CD4-positive, CD25-positive, alpha-beta regulatory T cell (primary cell): ENCODE data around the gene ZNF414. TPM values are rescaled to one million over a fixed set of nuclear protein-coding genes. Genes with fewer than 3 reads are reported as not detected.
"Not testable (repeated sequence)": the region's sequence is repeated elsewhere in the genome, so short reads cannot be mapped to it uniquely, and the experiment has no call there.

Experiments used
- ATAC-seq, 2 donors: fragments of 150-1000 bp; cut with Tn5 transposase; one replicate each; pipeline ENCODE4 v1.10.0; 2021; ENCODE audit warnings: low read depth in 2 of 2, moderate number of reproducible peaks in 2 of 2, moderate library complexity in 1 of 2
- DNase-seq, 3 donors: peaks; one replicate each; pipeline versions ENCODE4 v3.0.0 to v3.0.0-alpha.2; 2012 to 2022; ENCODE audit warnings: mixed read lengths in 1 of 3
- H3K27ac ChIP-seq: one replicate; pipeline ENCODE4 v1.7.0; 2013; ENCODE audit warnings: mild to moderate bottlenecking, low read length; ENCODE audit not compliant: insufficient read depth, poor library complexity, severe bottlenecking
- H3K27me3 ChIP-seq: one replicate; pipeline ENCODE4 v1.7.0; 2013; ENCODE audit warnings: low read length; ENCODE audit not compliant: control insufficient read depth, insufficient read depth
- H3K36me3 ChIP-seq: one replicate; pipeline ENCODE4 v1.7.0; 2013; ENCODE audit warnings: mild to moderate bottlenecking, low read length, moderate library complexity; ENCODE audit not compliant: control insufficient read depth, insufficient read depth
- H3K4me1 ChIP-seq: 2 replicates; pipeline ENCODE4 v1.7.0; 2013; ENCODE audit warnings: mild to moderate bottlenecking, low read length; ENCODE audit not compliant: insufficient read depth, control insufficient read depth, poor library complexity, severe bottlenecking
- H3K4me3 ChIP-seq: one replicate; pipeline ENCODE4 v1.7.0; 2013; ENCODE audit warnings: low read depth, mild to moderate bottlenecking, low read length, moderate library complexity
- H3K9me3 ChIP-seq, 2 experiments: 1 replicate in 1 of 2; 2 replicates in 1 of 2; pipeline ENCODE4 v1.7.0; 2013; ENCODE audit warnings: low read length in 2 of 2, mild to moderate bottlenecking in 1 of 2, moderate library complexity in 1 of 2; ENCODE audit not compliant: control insufficient read depth in 2 of 2
- H3K27ac Mint-ChIP-seq, 3 donors: one replicate each; pipeline ENCODE4 v1.8.0; 2020 to 2022; ENCODE audit warnings: mild to moderate bottlenecking in 3 of 3, mixed read lengths in 3 of 3, moderate library complexity in 2 of 3
- H3K27me3 Mint-ChIP-seq: one replicate; pipeline ENCODE4 v1.8.0; 2022; ENCODE audit warnings: mild to moderate bottlenecking, mixed read lengths
- H3K36me3 Mint-ChIP-seq: one replicate; pipeline ENCODE4 v1.8.0; 2020; ENCODE audit warnings: mixed read lengths
- H3K4me1 Mint-ChIP-seq, 4 donors: one replicate each; pipeline ENCODE4 v1.8.0; 2020 to 2022; ENCODE audit warnings: mixed read lengths in 4 of 4, mild to moderate bottlenecking in 1 of 4
- H3K4me3 Mint-ChIP-seq, 4 donors: one replicate each; pipeline ENCODE4 v1.8.0; 2020 to 2022; ENCODE audit warnings: mild to moderate bottlenecking in 4 of 4, mixed read lengths in 4 of 4, moderate library complexity in 3 of 4
- H3K9me3 Mint-ChIP-seq, 7 donors: one replicate each; pipeline ENCODE4 v1.8.0; 2020 to 2022; ENCODE audit warnings: mixed read lengths in 7 of 7, mild to moderate bottlenecking in 3 of 7, moderate library complexity in 2 of 7
- polyA plus RNA-seq, 4 donors: library from polyadenylated mRNA; unstranded; fragments of 300-500 nt; fragmentation: Illumina TruSeq; gene quantifications; one replicate each; pipeline ENCODE4 v1.2.3, GENCODE V29; 2021
- total RNA-seq: library from RNA; stranded (reverse); gene quantifications from one replicate; pipeline ENCODE4 v1.2.3, GENCODE V29; 2022

The ZNF414 gene
- total and polyA plus RNA-seq, 5 donors from 2014 or later: 9.7 to 35.1 (median 12.9) TPM

GRCh38 chr19:8515317-8515716 lies 1.4 kb upstream of the ZNF414 start:
- peaks cover 76% of the 10 kb centered on the region for H3K4me1 ChIP-seq
- peaks cover 5 to 74% (median 24%) of the 10 kb centered on the region in 4 donors for H3K4me1 Mint-ChIP-seq

GRCh38 chr19:8514505-8515009 lies 590 bp upstream of the ZNF414 start:
- peaks cover 5 to 69% (median 24%) of the 10 kb centered on the region in 4 donors for H3K4me1 Mint-ChIP-seq
- H3K27me3 ChIP-seq, H3K9me3 Mint-ChIP-seq, DNase-seq, H3K36me3 Mint-ChIP-seq, H3K36me3 ChIP-seq, H3K27me3 Mint-ChIP-seq, H3K9me3 ChIP-seq, ATAC-seq: not testable (repeated sequence)
- Histone ChIP-seq H3K4me3 (peak overlapping the region; percentile 73), H3K27ac (peak overlapping the region; percentile 97), H3K4me1 (peaks cover 71% of the 10 kb centered on the region)
- H3K4me3 Mint-ChIP-seq: peak overlapping the region; percentile 89 to 99 (median 94)
- peak overlapping the region; percentile 98 to 99 (median 99) for H3K27ac Mint-ChIP-seq

More at GRCh38 chr19:8515317-8515716, 1.4 kb upstream of the ZNF414 start:
- H3K9me3 ChIP-seq: no peaks in the 10 kb centered on the region
- Mint-ChIP-seq H3K27me3 (no peaks in the 10 kb centered on the region), H3K36me3 (peaks cover 4% of the 10 kb centered on the region), H3K4me3 (peak overlapping the region; percentile 76 to 99 (median 92)), H3K9me3 (peaks cover 0 to 2% (median 0%) of the 10 kb centered on the region in 7 donors), H3K27ac (peak overlapping the region; percentile 98 to 99 (median 99))
- H3K4me3 ChIP-seq: peak overlapping the region; percentile 61
- ATAC-seq: peak; percentile 1 to 4
- H3K27ac ChIP-seq: peak overlapping the region; percentile 97
- peak in 2 of 3 donors; percentile 45 to 68 for DNase-seq
- no peaks in the 10 kb centered on the region for H3K27me3 ChIP-seq
- H3K36me3 ChIP-seq: peaks cover 5% of the 10 kb centered on the region

GRCh38 chr19:8513036-8513686 lies 806 bp downstream of the ZNF414 start:
- ATAC-seq: no peak
- peaks cover 4% of the 10 kb centered on the region for H3K36me3 Mint-ChIP-seq
- Histone ChIP-seq H3K27me3 (no peaks in the 10 kb centered on the region), H3K4me3 (peak overlapping the region; percentile 59), H3K27ac (peak overlapping the region; percentile 97), H3K4me1 (peaks cover 57% of the 10 kb centered on the region), H3K9me3 (no peaks in the 10 kb centered on the region), H3K36me3 (peaks cover 5% of the 10 kb centered on the region)
- peaks cover 5 to 56% (median 22%) of the 10 kb centered on the region in 4 donors for H3K4me1 Mint-ChIP-seq
- H3K4me3 Mint-ChIP-seq: peak overlapping the region; percentile 89 to 99 (median 94)
- peaks cover 0 to 2% (median 0%) of the 10 kb centered on the region in 7 donors for H3K9me3 Mint-ChIP-seq
- H3K27me3 Mint-ChIP-seq: no peaks in the 10 kb centered on the region
- H3K27ac Mint-ChIP-seq: peak overlapping the region; percentile 98 to 99 (median 99)
- DNase-seq: no peak

- H3K27ac ChIP-seq: peak overlapping the region; percentile 5
- peaks cover 5% of the 10 kb centered on the region for H3K36me3 ChIP-seq
- Mint-ChIP-seq H3K4me1 (peaks cover 5 to 47% (median 16%) of the 10 kb centered on the region in 4 donors), H3K4me3 (peak overlapping the region in 3 of 4 donors; percentile 39 to 99 (median 70)), H3K36me3 (peaks cover 4% of the 10 kb centered on the region), H3K9me3 (peaks cover 0 to 2% (median 0%) of the 10 kb centered on the region in 7 donors), H3K27me3 (no peaks in the 10 kb centered on the region), H3K27ac (peak overlapping the region in 1 of 3 donors; percentile 71)
- ATAC-seq (no peak), DNase-seq (no peak)
- no peak overlapping the region for H3K4me3 ChIP-seq
- H3K4me1 ChIP-seq: peaks cover 49% of the 10 kb centered on the region
- no peaks in the 10 kb centered on the region for H3K27me3 ChIP-seq
- no peaks in the 10 kb centered on the region for H3K9me3 ChIP-seq
Observed at GRCh38 chr19:8512115-8512967, 1.6 kb downstream of the ZNF414 start.

- no peak overlapping the region for H3K4me3 ChIP-seq
- Mint-ChIP-seq H3K27me3 (no peaks in the 10 kb centered on the region), H3K4me3 (no peak overlapping the region), H3K27ac (no peak overlapping the region), H3K4me1 (peaks cover 5 to 41% (median 15%) of the 10 kb centered on the region in 4 donors), H3K36me3 (peaks cover 4% of the 10 kb centered on the region), H3K9me3 (peaks cover 0 to 2% (median 0%) of the 10 kb centered on the region in 7 donors)
- H3K27me3 ChIP-seq: no peaks in the 10 kb centered on the region
- H3K4me1 ChIP-seq: peaks cover 43% of the 10 kb centered on the region
- no peaks in the 10 kb centered on the region for H3K9me3 ChIP-seq
- peaks cover 5% of the 10 kb centered on the region for H3K36me3 ChIP-seq
- ATAC-seq (no peak), DNase-seq (no peak)
- H3K27ac ChIP-seq: peak overlapping the region; percentile 5
Observed at GRCh38 chr19:8511573-8512101, 2.3 kb downstream of the ZNF414 start.

GRCh38 chr19:8510589-8511115 lies 3.3 kb downstream of the ZNF414 start:
- Histone ChIP-seq H3K27me3 (no peaks in the 10 kb centered on the region), H3K4me3 (no peak overlapping the region), H3K4me1 (peaks cover 43% of the 10 kb centered on the region), H3K9me3 (no peaks in the 10 kb centered on the region), H3K27ac (no peak overlapping the region), H3K36me3 (peaks cover 5% of the 10 kb centered on the region)
- Mint-ChIP-seq H3K4me1 (peaks cover 5 to 38% (median 17%) of the 10 kb centered on the region in 4 donors), H3K36me3 (peaks cover 4% of the 10 kb centered on the region), H3K9me3 (peaks cover 0 to 2% (median 0%) of the 10 kb centered on the region in 7 donors), H3K27me3 (no peaks in the 10 kb centered on the region), H3K27ac (no peak overlapping the region), H3K4me3 (no peak overlapping the region)
- ATAC-seq (no peak), DNase-seq (no peak)

GRCh38 chr19:8506402-8506957 lies 7.5 kb downstream of the ZNF414 start:
- Histone ChIP-seq H3K27ac (peak overlapping the region; percentile 57), H3K36me3 (peaks cover 5% of the 10 kb centered on the region), H3K4me1 (peaks cover 16% of the 10 kb centered on the region), H3K9me3 (no peaks in the 10 kb centered on the region), H3K27me3 (no peaks in the 10 kb centered on the region), H3K4me3 (no peak overlapping the region)
- no peaks in the 10 kb centered on the region for H3K27me3 Mint-ChIP-seq
- ATAC-seq (peak in 1 of 2 donors; percentile 29), DNase-seq (no peak)
- peak overlapping the region; percentile 69 to 93 (median 90) for H3K4me3 Mint-ChIP-seq
- no peaks in the 10 kb centered on the region for H3K36me3 Mint-ChIP-seq
- H3K4me1 Mint-ChIP-seq: peaks cover 0 to 17% (median 9%) of the 10 kb centered on the region in 4 donors
- peaks cover 0 to 1% (median 0%) of the 10 kb centered on the region in 7 donors for H3K9me3 Mint-ChIP-seq
- peak overlapping the region; percentile 16 to 86 (median 60) for H3K27ac Mint-ChIP-seq
